Measurements from ENCODE around the gene KIF2C. TPM values are rescaled to one million over a fixed set of nuclear protein-coding genes. Genes with fewer than 3 reads are reported as not detected.

KIF2C gene
- polyA plus RNA-seq, 1 donor from 2014 or later, result 1.5 TPM

DNA sequence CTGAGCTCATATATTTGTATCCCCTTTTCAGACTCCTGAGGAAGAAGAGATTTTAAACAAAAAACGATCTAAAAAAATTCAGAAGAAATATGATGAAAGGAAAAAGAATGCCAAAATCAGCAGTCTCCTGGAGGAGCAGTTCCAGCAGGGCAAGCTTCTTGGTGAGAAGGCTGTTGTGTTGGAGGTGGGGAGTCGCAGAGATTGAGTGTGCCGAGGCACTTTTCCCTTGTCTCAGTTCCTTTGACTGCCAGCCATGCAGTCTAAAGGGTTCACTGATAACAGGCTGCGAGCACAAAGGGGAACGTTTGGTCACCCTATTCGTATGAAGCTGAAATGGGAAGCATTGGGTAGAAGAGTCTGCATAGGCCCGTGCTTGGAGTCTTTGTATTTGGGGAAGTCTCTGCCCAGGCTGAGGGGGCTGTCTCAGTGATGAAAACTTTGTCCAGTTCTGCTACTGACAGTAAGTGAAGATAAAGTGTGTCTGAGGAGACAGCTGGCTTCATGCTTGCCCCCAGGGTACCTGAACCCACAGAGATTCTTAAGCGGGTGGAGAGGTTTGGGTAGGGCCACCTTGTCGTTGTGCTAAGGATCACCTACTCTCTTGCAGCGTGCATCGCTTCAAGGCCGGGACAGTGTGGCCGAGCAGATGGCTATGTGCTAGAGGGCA, 38.5 kb downstream of the KIF2C start:
- H3K9me2 ChIP-seq (ENCODE audit: insufficient read depth, low read length), result no peaks in the 10 kb centered on the region
- H3F3A ChIP-seq (ENCODE audit: insufficient read depth, low read length, poor library complexity, severe bottlenecking), result no peaks in the 10 kb centered on the region
- TF ChIP-seq MXI1 (conservative IDR thresholded peaks at IDR 0.05; ENCODE audit: poor library complexity, severe bottlenecking) (no peak), POLR2AphosphoS5 (IDR thresholded peaks at IDR 0.05) (no peak)
- TF ChIP-seq, protein P1, sequence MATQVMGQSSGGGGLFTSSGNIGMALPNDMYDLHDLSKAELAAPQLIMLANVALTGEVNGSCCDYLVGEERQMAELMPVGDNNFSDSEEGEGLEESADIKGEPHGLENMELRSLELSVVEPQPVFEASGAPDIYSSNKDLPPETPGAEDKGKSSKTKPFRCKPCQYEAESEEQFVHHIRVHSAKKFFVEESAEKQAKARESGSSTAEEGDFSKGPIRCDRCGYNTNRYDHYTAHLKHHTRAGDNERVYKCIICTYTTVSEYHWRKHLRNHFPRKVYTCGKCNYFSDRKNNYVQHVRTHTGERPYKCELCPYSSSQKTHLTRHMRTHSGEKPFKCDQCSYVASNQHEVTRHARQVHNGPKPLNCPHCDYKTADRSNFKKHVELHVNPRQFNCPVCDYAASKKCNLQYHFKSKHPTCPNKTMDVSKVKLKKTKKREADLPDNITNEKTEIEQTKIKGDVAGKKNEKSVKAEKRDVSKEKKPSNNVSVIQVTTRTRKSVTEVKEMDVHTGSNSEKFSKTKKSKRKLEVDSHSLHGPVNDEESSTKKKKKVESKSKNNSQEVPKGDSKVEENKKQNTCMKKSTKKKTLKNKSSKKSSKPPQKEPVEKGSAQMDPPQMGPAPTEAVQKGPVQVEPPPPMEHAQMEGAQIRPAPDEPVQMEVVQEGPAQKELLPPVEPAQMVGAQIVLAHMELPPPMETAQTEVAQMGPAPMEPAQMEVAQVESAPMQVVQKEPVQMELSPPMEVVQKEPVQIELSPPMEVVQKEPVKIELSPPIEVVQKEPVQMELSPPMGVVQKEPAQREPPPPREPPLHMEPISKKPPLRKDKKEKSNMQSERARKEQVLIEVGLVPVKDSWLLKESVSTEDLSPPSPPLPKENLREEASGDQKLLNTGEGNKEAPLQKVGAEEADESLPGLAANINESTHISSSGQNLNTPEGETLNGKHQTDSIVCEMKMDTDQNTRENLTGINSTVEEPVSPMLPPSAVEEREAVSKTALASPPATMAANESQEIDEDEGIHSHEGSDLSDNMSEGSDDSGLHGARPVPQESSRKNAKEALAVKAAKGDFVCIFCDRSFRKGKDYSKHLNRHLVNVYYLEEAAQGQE (IDR thresholded peaks at IDR 0.05; ENCODE audit: borderline replicate concordance), result no peak
- no peak overlapping the region for H3K27ac ChIP-seq (ENCODE audit: low read length)
- no peak overlapping the region for H3K4me3 ChIP-seq (ENCODE audit: low read length)
- H3K9me3 ChIP-seq (ENCODE audit: low read length), result no peaks in the 10 kb centered on the region
- no peak overlapping the region for H3K4me2 ChIP-seq (ENCODE audit: low read length)
- peaks cover 2% of the 10 kb centered on the region for H4K20me1 ChIP-seq (ENCODE audit: insufficient read depth)
- no peaks in the 10 kb centered on the region for H3K27me3 ChIP-seq (ENCODE audit: insufficient read depth, low read depth, low read length)
- H3K79me2 ChIP-seq (replicated peaks; ENCODE audit: insufficient read depth, low read length), result peaks cover 10% of the 10 kb centered on the region
- H3K9ac ChIP-seq (ENCODE audit: low read length), result no peak overlapping the region
- H2AFZ ChIP-seq (ENCODE audit: low read depth, low read length), result no peak overlapping the region
- no peaks in the 10 kb centered on the region for H3K36me3 ChIP-seq (ENCODE audit: insufficient read depth, low read length)

GRCh38 chr1:44778705-44779576, 39.3 kb downstream of the KIF2C start:
- Histone ChIP-seq H2AFZ (ENCODE audit: low read depth, low read length) (no peak overlapping the region), H3K9me3 (ENCODE audit: low read length) (no peaks in the 10 kb centered on the region), H3K79me2 (replicated peaks; ENCODE audit: insufficient read depth, low read length) (peaks cover 10% of the 10 kb centered on the region), H3K9me2 (ENCODE audit: insufficient read depth, low read length) (no peaks in the 10 kb centered on the region), H3K4me2 (ENCODE audit: low read length) (no peak overlapping the region), H3K27me3 (ENCODE audit: insufficient read depth, low read depth, low read length) (peaks cover 6% of the 10 kb centered on the region), H3F3A (ENCODE audit: insufficient read depth, low read length, poor library complexity, severe bottlenecking) (no peaks in the 10 kb centered on the region), H4K20me1 (ENCODE audit: insufficient read depth) (peaks cover 2% of the 10 kb centered on the region), H3K9ac (ENCODE audit: low read length) (no peak overlapping the region), H3K27ac (ENCODE audit: low read length) (no peak overlapping the region), H3K36me3 (ENCODE audit: insufficient read depth, low read length) (no peaks in the 10 kb centered on the region), H3K4me3 (ENCODE audit: low read length) (no peak overlapping the region)
- TF ChIP-seq RAD21 (conservative IDR thresholded peaks at IDR 0.05) (no peak), EP300 (conservative IDR thresholded peaks at IDR 0.05; ENCODE audit: poor library complexity, severe bottlenecking) (no peak), EZH2 (IDR thresholded peaks at IDR 0.05; ENCODE audit: borderline replicate concordance, insufficient read depth, low read length, poor library complexity, severe bottlenecking) (no peak), SMC3 (conservative IDR thresholded peaks at IDR 0.05; ENCODE audit: poor library complexity) (no peak)

GRCh38 chr1:44780583-44781121, 41.0 kb downstream of the KIF2C start:
- Histone ChIP-seq H3K9me3 (ENCODE audit: low read length) (no peaks in the 10 kb centered on the region), H3K9ac (ENCODE audit: low read length) (no peak overlapping the region), H3K79me2 (replicated peaks; ENCODE audit: insufficient read depth, low read length) (peaks cover 9% of the 10 kb centered on the region), H3K9me2 (ENCODE audit: insufficient read depth, low read length) (no peaks in the 10 kb centered on the region), H3K4me2 (ENCODE audit: low read length) (no peak overlapping the region), H4K20me1 (ENCODE audit: insufficient read depth) (peaks cover 2% of the 10 kb centered on the region), H3K27ac (ENCODE audit: low read length) (no peak overlapping the region), H3K36me3 (ENCODE audit: insufficient read depth, low read length) (no peaks in the 10 kb centered on the region), H3F3A (ENCODE audit: insufficient read depth, low read length, poor library complexity, severe bottlenecking) (no peaks in the 10 kb centered on the region), H3K27me3 (ENCODE audit: insufficient read depth, low read depth, low read length) (peaks cover 21% of the 10 kb centered on the region), H3K4me3 (ENCODE audit: low read length) (no peak overlapping the region), H2AFZ (ENCODE audit: low read depth, low read length) (no peak overlapping the region)
- TF ChIP-seq EZH2 (IDR thresholded peaks at IDR 0.05; ENCODE audit: borderline replicate concordance, insufficient read depth, low read length, poor library complexity, severe bottlenecking) (no peak), RAD21 (conservative IDR thresholded peaks at IDR 0.05) (no peak), POLR2AphosphoS5 (IDR thresholded peaks at IDR 0.05) (no peak), TAF1 (IDR thresholded peaks at IDR 0.05; ENCODE audit: low read depth) (no peak)
- TF ChIP-seq, protein P1 (IDR thresholded peaks at IDR 0.05; ENCODE audit: borderline replicate concordance), result no peak
- TF ChIP-seq, protein P2, sequence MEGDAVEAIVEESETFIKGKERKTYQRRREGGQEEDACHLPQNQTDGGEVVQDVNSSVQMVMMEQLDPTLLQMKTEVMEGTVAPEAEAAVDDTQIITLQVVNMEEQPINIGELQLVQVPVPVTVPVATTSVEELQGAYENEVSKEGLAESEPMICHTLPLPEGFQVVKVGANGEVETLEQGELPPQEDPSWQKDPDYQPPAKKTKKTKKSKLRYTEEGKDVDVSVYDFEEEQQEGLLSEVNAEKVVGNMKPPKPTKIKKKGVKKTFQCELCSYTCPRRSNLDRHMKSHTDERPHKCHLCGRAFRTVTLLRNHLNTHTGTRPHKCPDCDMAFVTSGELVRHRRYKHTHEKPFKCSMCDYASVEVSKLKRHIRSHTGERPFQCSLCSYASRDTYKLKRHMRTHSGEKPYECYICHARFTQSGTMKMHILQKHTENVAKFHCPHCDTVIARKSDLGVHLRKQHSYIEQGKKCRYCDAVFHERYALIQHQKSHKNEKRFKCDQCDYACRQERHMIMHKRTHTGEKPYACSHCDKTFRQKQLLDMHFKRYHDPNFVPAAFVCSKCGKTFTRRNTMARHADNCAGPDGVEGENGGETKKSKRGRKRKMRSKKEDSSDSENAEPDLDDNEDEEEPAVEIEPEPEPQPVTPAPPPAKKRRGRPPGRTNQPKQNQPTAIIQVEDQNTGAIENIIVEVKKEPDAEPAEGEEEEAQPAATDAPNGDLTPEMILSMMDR (IDR thresholded peaks at IDR 0.05; ENCODE audit: poor library complexity, severe bottlenecking), result no peak

Measured in neural cell (in vitro differentiated cells).